SKM-1 treated with dmso at 0.1 percent for 144 hours (cell line): Measurements from ENCODE around the gene OR10H1.
"Not testable (repeated sequence)": the region's sequence is repeated elsewhere in the genome, so short reads cannot be mapped to it uniquely, and the experiment has no call there.

ENCODE experiments used
- DNase-seq: peaks from one replicate; lab custom pipeline; 2025; ENCODE audit not compliant: unreplicated experiment; lab: John Stamatoyannopoulos, UW

Gene OR10H1

DNA sequence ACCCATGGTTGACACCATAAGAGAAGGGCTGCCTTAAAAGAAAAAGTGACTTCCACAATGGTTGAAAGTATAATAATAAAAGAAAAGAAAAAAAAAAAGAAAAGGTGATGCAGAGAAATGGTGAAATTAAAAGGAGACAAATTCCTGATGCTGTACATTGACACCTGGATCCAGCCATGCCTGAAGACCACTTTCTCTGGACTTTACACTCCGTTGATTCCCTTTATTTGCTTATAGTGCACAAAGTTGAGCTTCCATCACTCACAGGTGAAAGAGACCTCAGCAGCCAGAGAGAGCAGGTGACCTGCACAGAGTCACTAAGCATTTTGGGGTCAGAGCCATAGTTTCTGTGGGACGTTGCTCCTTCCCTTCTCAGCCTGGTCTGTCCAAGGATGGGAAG, 40.2 kb downstream of the OR10H1 start:
- no peak for DNase-seq

DNA sequence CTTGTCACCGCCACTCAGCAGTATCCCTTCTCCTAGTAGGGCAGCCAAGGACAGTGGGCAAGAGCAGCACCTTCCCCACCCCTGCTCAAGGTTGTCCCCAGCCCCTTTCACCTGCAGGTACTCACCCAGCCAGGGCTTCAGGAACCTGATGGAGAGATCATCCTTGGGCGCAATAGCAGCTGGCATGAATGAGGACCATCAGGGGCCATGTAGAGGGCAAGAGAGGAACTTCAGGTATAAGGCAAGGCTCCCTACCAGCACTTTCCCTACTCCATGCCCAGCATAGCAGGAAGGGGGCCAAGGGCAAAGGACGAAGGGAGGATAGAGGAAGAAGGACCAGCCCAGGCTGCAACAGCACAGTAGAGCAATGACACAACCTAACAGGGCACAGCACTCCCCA, 41.3 kb downstream of the OR10H1 start:
- not testable (repeated sequence) for DNase-seq

DNA sequence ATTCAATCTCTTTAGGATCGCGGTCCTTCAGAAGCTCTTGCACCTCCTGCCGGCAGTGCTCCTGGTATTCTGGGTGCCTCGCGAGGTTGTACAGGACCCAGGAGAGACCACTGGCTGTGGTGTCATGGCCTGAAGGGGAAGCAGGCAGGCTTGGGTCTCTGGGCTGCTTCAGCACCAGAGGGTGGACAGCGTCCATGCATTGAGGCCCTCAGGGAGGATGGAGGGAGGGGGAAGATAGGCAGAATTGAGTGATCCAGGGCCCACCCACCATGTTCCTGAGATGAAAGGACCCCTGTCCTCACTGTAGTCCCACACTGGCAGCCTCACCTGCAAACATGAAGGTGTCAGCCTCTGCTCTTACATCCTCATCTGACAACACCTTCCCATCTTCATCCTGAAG, 45.9 kb downstream of the OR10H1 start:
- no peak for DNase-seq

DNA sequence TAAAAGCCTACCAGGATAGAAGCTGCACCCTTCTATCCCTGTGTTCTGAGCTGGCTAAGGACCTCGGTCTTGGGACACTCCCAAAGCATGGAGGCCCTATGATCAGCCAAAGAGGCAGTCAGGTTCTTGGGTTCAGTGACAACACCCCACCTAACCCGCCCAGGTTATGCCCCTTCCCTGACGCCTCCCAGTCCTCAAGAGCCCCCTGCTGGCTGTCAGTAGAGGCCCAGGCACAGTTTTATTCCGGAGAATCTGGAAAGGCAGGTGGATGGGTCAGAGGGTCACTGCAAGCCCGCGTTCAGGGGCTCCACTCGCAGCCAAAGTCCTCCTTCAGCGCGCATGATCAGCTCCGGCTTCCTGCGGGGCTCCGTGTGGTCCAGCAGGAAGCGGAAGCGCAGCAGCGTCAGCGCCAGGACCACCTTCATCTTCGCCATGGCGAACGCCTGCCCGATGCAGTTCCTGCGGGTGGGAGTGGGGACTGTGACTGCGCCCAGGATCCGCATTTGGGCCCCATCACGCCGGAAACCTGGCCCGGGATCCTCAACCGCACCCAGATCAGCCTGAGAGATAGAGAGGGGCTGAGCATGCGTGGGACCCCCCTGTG, 55.4 kb downstream of the OR10H1 start:
- no peak for DNase-seq

DNA sequence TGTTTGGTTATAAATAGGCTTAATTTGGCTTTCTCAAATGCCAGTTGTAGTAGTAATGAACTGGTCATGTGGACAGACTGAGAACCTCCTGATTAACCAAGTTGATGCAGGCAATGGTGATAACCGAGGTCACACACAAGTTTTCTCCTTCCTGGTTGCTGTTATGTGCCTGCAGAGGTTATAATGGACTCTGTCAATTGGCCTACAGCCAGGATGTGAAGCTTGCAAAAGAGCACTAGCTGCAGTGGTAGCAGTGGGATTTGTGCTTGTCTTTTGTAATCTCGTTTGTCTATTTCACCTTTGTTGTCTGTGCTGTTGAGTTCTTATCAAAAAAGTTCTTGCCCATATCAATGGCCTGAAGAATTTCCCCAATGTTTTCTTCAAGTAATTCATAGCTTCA, 57.1 kb downstream of the OR10H1 start:
- DNase-seq = no peak
